AG04450 (cell line): ENCODE results near the gene HDAC7. TPM values are rescaled to one million over a fixed set of nuclear protein-coding genes. Genes with fewer than 3 reads are reported as not detected.

Experiments
- CTCF ChIA-PET: fragments of 300-600, 350-600 bp; formaldehyde crosslinking; extraction: SDS; loops from one replicate; lab custom pipeline; 2022; ENCODE audit warnings: antibody characterized with exemption, inconsistent platforms; lab: Charles Lee
- POLR2A ChIA-PET: fragments of 350-600 bp; formaldehyde crosslinking; extraction: SDS; loops from one replicate; lab custom pipeline; 2021; ENCODE audit warnings: antibody characterized with exemption, inconsistent platforms; lab: Yijun Ruan, JAX
- DNase-seq: peaks from one replicate; pipeline ENCODE4 v3.0.0-alpha.2; 2011; ENCODE audit warnings: low read depth, low spot score
- H3K27ac ChIP-seq: one replicate; pipeline ENCODE4 v1.5.1; 2012; ENCODE audit warnings: low read depth, low read length, control low read depth
- H3K27me3 ChIP-seq: one replicate; pipeline ENCODE4 v1.6.0; 2012; ENCODE audit warnings: low read length; ENCODE audit not compliant: control insufficient read depth, insufficient read depth
- H3K4me3 ChIP-seq: 2 replicates; pipeline ENCODE4 v1.5.1; 2011; ENCODE audit warnings: mild to moderate bottlenecking, low read depth, low read length, control low read depth
- H3K9me3 ChIP-seq: 2 replicates; pipeline ENCODE4 v1.5.1; 2012; ENCODE audit warnings: low read length; ENCODE audit not compliant: control insufficient read depth, insufficient read depth
- polyA plus RNA-seq: library from polyadenylated mRNA; depleted of rRNA; stranded (reverse); fragments of >200 nt; gene quantifications from 2 replicates; pipeline ENCODE4 v1.2.3, GENCODE V29; 2011
- TF ChIP-seq, protein P1 (sequence below): IDR thresholded peaks from 2 replicates; pipeline ENCODE4 v1.5.1; 2011; ENCODE audit warnings: low read depth, low read length, control low read depth, inconsistent platforms

Gene HDAC7
- polyA plus RNA-seq, 1 experiment = 17.1 TPM

- H3K9me3 ChIP-seq = no peaks in the 10 kb centered on the region
- ChIA-PET POLR2A (no interaction called here), CTCF (interaction anchor here (1.0 to 7.3 kb wide), 4 partner anchors 32 to 160 kb away, joined by 3 to 69 read pairs (median 5); partner anchors contain the start of gene TMEM106C)
- no peak overlapping the region for H3K27ac ChIP-seq
- TF ChIP-seq, protein P1, sequence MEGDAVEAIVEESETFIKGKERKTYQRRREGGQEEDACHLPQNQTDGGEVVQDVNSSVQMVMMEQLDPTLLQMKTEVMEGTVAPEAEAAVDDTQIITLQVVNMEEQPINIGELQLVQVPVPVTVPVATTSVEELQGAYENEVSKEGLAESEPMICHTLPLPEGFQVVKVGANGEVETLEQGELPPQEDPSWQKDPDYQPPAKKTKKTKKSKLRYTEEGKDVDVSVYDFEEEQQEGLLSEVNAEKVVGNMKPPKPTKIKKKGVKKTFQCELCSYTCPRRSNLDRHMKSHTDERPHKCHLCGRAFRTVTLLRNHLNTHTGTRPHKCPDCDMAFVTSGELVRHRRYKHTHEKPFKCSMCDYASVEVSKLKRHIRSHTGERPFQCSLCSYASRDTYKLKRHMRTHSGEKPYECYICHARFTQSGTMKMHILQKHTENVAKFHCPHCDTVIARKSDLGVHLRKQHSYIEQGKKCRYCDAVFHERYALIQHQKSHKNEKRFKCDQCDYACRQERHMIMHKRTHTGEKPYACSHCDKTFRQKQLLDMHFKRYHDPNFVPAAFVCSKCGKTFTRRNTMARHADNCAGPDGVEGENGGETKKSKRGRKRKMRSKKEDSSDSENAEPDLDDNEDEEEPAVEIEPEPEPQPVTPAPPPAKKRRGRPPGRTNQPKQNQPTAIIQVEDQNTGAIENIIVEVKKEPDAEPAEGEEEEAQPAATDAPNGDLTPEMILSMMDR = no peak
- H3K4me3 ChIP-seq = no peak overlapping the region
- no peaks in the 10 kb centered on the region for H3K27me3 ChIP-seq
- no peak for DNase-seq
These were observed 16.4 kb downstream of the HDAC7 start for GRCh38 chr12:47803191-47803875.

DNA sequence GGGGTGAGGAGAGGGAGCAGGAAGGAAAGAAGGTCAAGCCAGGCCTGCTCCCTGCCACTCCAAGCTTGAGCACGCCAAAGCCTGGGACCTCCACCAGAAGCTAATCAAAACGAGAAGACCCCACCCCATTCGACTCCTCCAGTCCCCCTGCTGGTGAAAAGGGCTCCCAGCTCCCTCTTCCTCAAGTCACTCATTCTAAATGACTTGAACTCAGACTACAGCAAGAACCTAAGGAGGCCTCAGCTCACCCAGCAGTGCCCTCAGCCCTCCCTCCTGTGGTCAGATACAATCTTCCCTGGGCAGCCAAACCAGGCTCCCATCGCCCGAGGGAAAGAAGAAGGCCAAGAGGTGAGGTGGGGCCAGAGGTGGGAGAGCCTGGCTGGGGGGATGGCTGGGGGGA, 17.4 kb downstream of the HDAC7 start:
- ChIA-PET CTCF (interaction anchor here (0.9 to 7.3 kb wide), 4 partner anchors 9 to 36 kb away, joined by 3 to 69 read pairs (median 4); no protein-coding TSS in a partner anchor), POLR2A (no interaction called here)
- H3K4me3 ChIP-seq = no peak overlapping the region
- H3K9me3 ChIP-seq = no peaks in the 10 kb centered on the region
- TF ChIP-seq, protein P1 = peak; percentile 37
- H3K27me3 ChIP-seq = no peaks in the 10 kb centered on the region
- H3K27ac ChIP-seq = no peak overlapping the region
- DNase-seq = no peak

- POLR2A ChIA-PET = interaction anchor here (0.6 kb wide), 1 partner anchor 173 kb away, joined by 3 read pairs; no protein-coding TSS in a partner anchor
- Histone ChIP-seq H3K4me3 (no peak overlapping the region), H3K27ac (no peak overlapping the region), H3K27me3 (no peaks in the 10 kb centered on the region), H3K9me3 (no peaks in the 10 kb centered on the region)
- TF ChIP-seq, protein P1 = no peak
- CTCF ChIA-PET = interaction anchor here (0.9 to 7.3 kb wide), 5 partner anchors 9 to 161 kb away, joined by 3 to 69 read pairs (median 4); partner anchors contain the start of gene TMEM106C
- DNase-seq = no peak
These were observed 17.8 kb downstream of the HDAC7 start for GRCh38 chr12:47801904-47802246.

DNA sequence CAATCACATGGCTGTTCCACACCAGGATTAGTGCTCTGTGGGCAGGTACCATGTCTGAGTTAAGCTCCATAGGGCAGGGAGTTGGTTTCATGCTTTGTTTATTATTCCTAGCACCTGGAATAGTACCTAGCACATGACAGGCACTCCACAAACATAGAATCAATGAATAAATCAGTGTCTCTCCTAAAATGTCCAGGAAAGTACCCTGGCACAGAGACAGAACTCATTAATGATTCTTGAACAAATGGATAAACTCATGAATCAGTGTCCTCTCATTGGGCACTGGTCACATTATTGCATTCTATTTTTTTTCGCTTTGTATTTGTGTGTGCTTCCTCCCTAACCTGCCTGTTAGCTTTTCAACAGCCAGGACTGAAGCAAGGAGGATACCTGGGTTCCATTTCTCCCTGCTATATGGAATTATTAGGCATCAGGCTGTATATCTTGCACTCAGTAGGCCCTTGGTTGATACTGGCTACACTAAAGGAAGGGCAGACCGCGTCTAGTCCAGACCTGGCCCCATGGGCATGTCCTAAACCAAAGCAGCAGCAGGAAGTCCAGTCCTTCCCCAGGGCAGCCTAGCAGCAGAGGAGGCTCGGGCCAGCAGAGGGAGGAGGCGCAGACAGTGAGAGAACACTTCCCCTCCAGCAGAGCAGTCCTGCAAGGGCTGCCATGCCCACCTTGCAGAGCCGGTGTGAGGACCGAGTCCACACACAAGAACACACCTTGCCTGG, 18.4 kb downstream of the HDAC7 start:
- DNase-seq = no peak
- H3K27ac ChIP-seq = no peak overlapping the region
- H3K9me3 ChIP-seq = no peaks in the 10 kb centered on the region
- H3K27me3 ChIP-seq = no peaks in the 10 kb centered on the region
- ChIA-PET CTCF (interaction anchor here (0.9 to 7.3 kb wide), 6 partner anchors 8 to 162 kb away, joined by 3 to 69 read pairs (median 4); partner anchors contain the start of gene TMEM106C), POLR2A (interaction anchor here (0.6 kb wide), 1 partner anchor 173 kb away, joined by 3 read pairs; no protein-coding TSS in a partner anchor)
- H3K4me3 ChIP-seq = no peak overlapping the region
- TF ChIP-seq, protein P1 = peak; percentile 27
